GM12878 (cell line): Measurements from ENCODE around the gene TNFRSF8. TPM values are rescaled to one million over a fixed set of nuclear protein-coding genes. Genes with fewer than 3 reads are reported as not detected.

Experiments used
- ATAC-seq: fragments of 200-7000 bp; cut with Tn5 transposase; 3 replicates; pipeline ENCODE4 v1.9.1; 2020; ENCODE audit warnings: mild to moderate bottlenecking, moderate library complexity
- BruUV-seq: library from RNA; stranded (reverse); fragments of 400-500 nt; replicated peaks from 2 replicates; lab custom pipeline; 2021; lab: Mats Ljungman, UMichigan
- CTCF ChIA-PET: fragments of 300-600 bp; sonication (Branson Sonifier 250); formaldehyde crosslinking; extraction: SDS; loops from one replicate; lab custom pipeline; 2021; ENCODE audit warnings: inconsistent platforms; lab: Yijun Ruan, JAX
- POLR2A ChIA-PET: fragments of 350-600 bp; formaldehyde crosslinking; extraction: SDS; loops from one replicate; lab custom pipeline; 2021; ENCODE audit warnings: inconsistent platforms; lab: Charles Lee
- RAD21 ChIA-PET: fragments of 300-600 bp; sonication (Branson Sonifier 250); formaldehyde crosslinking; loops from one replicate; lab custom pipeline; 2023; ENCODE audit warnings: antibody characterized with exemption; ENCODE audit not compliant: unreplicated experiment; lab: Charles Lee
- SMC1A ChIA-PET: fragments of 300-600 bp; sonication (Branson Sonifier 250); formaldehyde crosslinking; loops from one replicate; lab custom pipeline; 2023; ENCODE audit not compliant: unreplicated experiment, uncharacterized antibody; lab: Charles Lee
- DNase-seq: peaks from one replicate; pipeline ENCODE4 v3.0.0-alpha.2; 2011; ENCODE audit warnings: low read depth, low spot score
- FAIRE-seq: peaks from 3 replicates; lab custom pipeline; 2011; peaks lifted over from hg19 to GRCh38; lab: Jason Lieb, UNC
- H2AFZ ChIP-seq: 2 replicates; pipeline ENCODE4 v1.6.0; 2011; ENCODE audit warnings: low read depth, low read length, control low read depth; ENCODE audit not compliant: control insufficient read depth
- H3K27ac ChIP-seq: 2 replicates; pipeline ENCODE4 v1.5.1; 2011; ENCODE audit warnings: control low read depth; ENCODE audit not compliant: control insufficient read depth, insufficient read depth
- H3K27me3 ChIP-seq, 2 experiments: replicated peaks in 1 of 2; 2 replicates each; pipeline versions ENCODE4 v1.6.0 to v1.6.1; 2011; ENCODE audit warnings: low read length in 1 of 2; ENCODE audit not compliant: control insufficient read depth in 2 of 2, insufficient read depth in 2 of 2
- H3K36me3 ChIP-seq, 2 experiments: 2 replicates each; pipeline ENCODE4 v1.5.1; 2011; ENCODE audit warnings: low read length in 1 of 2; ENCODE audit not compliant: control insufficient read depth in 2 of 2, insufficient read depth in 2 of 2
- H3K4me1 ChIP-seq: 2 replicates; pipeline ENCODE4 v1.6.1; 2011; ENCODE audit warnings: mild to moderate bottlenecking, low read length, moderate library complexity, mixed read lengths; ENCODE audit not compliant: control insufficient read depth, insufficient read depth
- H3K4me2 ChIP-seq: 2 replicates; pipeline ENCODE4 v1.6.0; 2011; ENCODE audit warnings: control low read depth; ENCODE audit not compliant: control insufficient read depth, insufficient read depth
- H3K4me3 ChIP-seq: fragments of 200-600 bp; sonication (generic); 2 replicates; pipeline ENCODE4 v1.5.1; 2016
- H3K79me2 ChIP-seq: 2 replicates; pipeline ENCODE4 v1.6.0; 2011; ENCODE audit warnings: low read length; ENCODE audit not compliant: control insufficient read depth, insufficient read depth
- H3K9ac ChIP-seq: 2 replicates; pipeline ENCODE4 v1.8.0; 2011; ENCODE audit warnings: low read length, control low read depth, mixed read lengths; ENCODE audit not compliant: control insufficient read depth, insufficient read depth
- H3K9me3 ChIP-seq: replicated peaks from 3 replicates; pipeline ENCODE4 v1.5.1; 2011; ENCODE audit warnings: mild to moderate bottlenecking, low read length; ENCODE audit not compliant: control insufficient read depth, insufficient read depth
- H4K20me1 ChIP-seq: 2 replicates; pipeline ENCODE4 v1.6.0; 2011; ENCODE audit not compliant: control insufficient read depth, insufficient read depth
- CBX5 ChIP-seq: sonication (generic); IDR thresholded peaks from 2 replicates; pipeline ENCODE4 v1.6.1; 2016; ENCODE audit warnings: low read depth, moderate library complexity, mild to moderate bottlenecking, inconsistent platforms
- CHD4 ChIP-seq: fragments of 200-600 bp; sonication (generic); IDR thresholded peaks from 2 replicates; pipeline ENCODE4 v1.6.1; 2016; ENCODE audit warnings: mild to moderate bottlenecking
- CUX1 ChIP-seq: IDR thresholded peaks from 2 replicates; pipeline ENCODE4 v1.6.1; 2012; ENCODE audit warnings: improper control_type of control experiment, low read depth, low read length; ENCODE audit not compliant: insufficient replicate concordance
- DPF2 ChIP-seq: fragments of 450-650 bp; IDR thresholded peaks from 2 replicates; pipeline ENCODE4 v1.6.1; 2017; ENCODE audit warnings: mild to moderate bottlenecking
- EZH2 ChIP-seq: IDR thresholded peaks from 2 replicates; pipeline ENCODE4 v1.6.1; 2012; ENCODE audit warnings: low read depth, mild to moderate bottlenecking, control low read depth, inconsistent platforms, low read length, borderline replicate concordance; ENCODE audit not compliant: control insufficient read depth
- KAT2A ChIP-seq: conservative IDR thresholded peaks from 2 replicates; pipeline ENCODE4 v1.6.1; 2011; ENCODE audit warnings: low read depth, low read length; ENCODE audit not compliant: control insufficient read depth
- NFXL1 ChIP-seq: fragments of 450-650 bp; IDR thresholded peaks from 2 replicates; pipeline ENCODE4 v1.6.1; 2017; ENCODE audit warnings: antibody characterized with exemption, mild to moderate bottlenecking, borderline replicate concordance
- PBX3 ChIP-seq: IDR thresholded peaks from 2 replicates; pipeline ENCODE4 v1.6.1; 2011; ENCODE audit warnings: mild to moderate bottlenecking, low read depth, low read length, moderate library complexity; ENCODE audit not compliant: insufficient replicate concordance
- POLR2A ChIP-seq: IDR thresholded peaks from 2 replicates; pipeline ENCODE4 v1.6.1; 2011; ENCODE audit warnings: low read depth, mild to moderate bottlenecking, low read length
- POLR2AphosphoS5 ChIP-seq: IDR thresholded peaks from 2 replicates; pipeline ENCODE4 v1.6.1; 2011; ENCODE audit warnings: mild to moderate bottlenecking, low read length, inconsistent platforms
- SPI1 ChIP-seq: IDR thresholded peaks from 2 replicates; pipeline ENCODE4 v1.6.1; 2011; ENCODE audit warnings: low read depth, mild to moderate bottlenecking, low read length, moderate library complexity, borderline replicate concordance; ENCODE audit not compliant: insufficient read depth
- STAT3 ChIP-seq: IDR thresholded peaks from 2 replicates; pipeline ENCODE4 v1.6.1; 2011; ENCODE audit warnings: low read depth, low read length, improper control_type of control experiment
- SUZ12 ChIP-seq: fragments of 200-600 bp; sonication (generic); IDR thresholded peaks from one replicate; pipeline ENCODE4 v1.6.1; 2018; ENCODE audit warnings: antibody characterized with exemption, mild to moderate bottlenecking; ENCODE audit not compliant: unreplicated experiment
- ZNF217 ChIP-seq: fragments of 450-650 bp; IDR thresholded peaks from 2 replicates; pipeline ENCODE4 v1.6.1; 2017; ENCODE audit warnings: antibody characterized with exemption, mild to moderate bottlenecking
- ZNF24 ChIP-seq: fragments of 450-650 bp; IDR thresholded peaks from 2 replicates; pipeline ENCODE4 v1.6.1; 2017; ENCODE audit warnings: antibody characterized with exemption, mild to moderate bottlenecking
- ZZZ3 ChIP-seq: IDR thresholded peaks from 2 replicates; pipeline ENCODE4 v1.6.1; 2011; ENCODE audit warnings: low read depth; ENCODE audit not compliant: control insufficient read depth, insufficient read length
- WGBS: methylation state at CpG from one replicate; pipeline ENCODE4 v1.1.6; 2016; ENCODE audit warnings: low lambda C conversion rate; ENCODE audit not compliant: insufficient replicate concordance, insufficient coverage; ENCODE audit errors: missing lambda C conversion rate; 5-methylcytosine and 5-hydroxymethylcytosine counted together
- in situ Hi-C: fragments of 300-500 bp; cut with MboI; formaldehyde crosslinking; loops from 9 replicates; pipeline ENCODE4 v1.14.3; 2018; ENCODE audit warnings: mixed read lengths
- intact Hi-C: fragments of 100-400 bp; cut with micrococcal nuclease; formaldehyde crosslinking; loops from one replicate; pipeline ENCODE4 v1.14.2; 2022; ENCODE audit not compliant: unreplicated experiment
- polyA plus RNA-seq, 11 experiments: library from polyadenylated mRNA; depleted of rRNA in 4 of 11; unstranded in 6 of 11; stranded (reverse) in 5 of 11; fragments of >200 nt; fragmentation: Nextera tagmentation in 4 of 11; fragmentation: Illumina TruSeq in 1 of 11; extraction: Ambion mirVana in 4 of 11; extraction: Trizol in 1 of 11; gene quantifications; 1 replicate in 1 of 11; 2 replicates in 10 of 11; pipeline versions ENCODE4 v1.2.1 to v1.2.3, GENCODE V29; 2011 to 2016; ENCODE audit warnings: inconsistent platforms in 2 of 11, missing spikeins in 2 of 11, low read depth in 1 of 11
- total RNA-seq, 4 experiments: library from RNA; depleted of rRNA in 3 of 4; stranded (reverse); fragments of >200 nt in 3 of 4; fragmentation: Illumina TruSeq in 1 of 4; extraction: Trizol in 1 of 4; gene quantifications; 2 replicates each; pipeline versions ENCODE4 v1.2.1 to v1.2.3, GENCODE V29; 2013 to 2021

Gene TNFRSF8
- total and polyA plus RNA-seq, 10 of the 15 experiments (the other 5 are each of a cell fraction or from before 2014, with no cell fraction given), result 9.8 to 114 (median 58.8) TPM

GRCh38 chr1:12112711-12113161 is 49.6 kb downstream of the TNFRSF8 start:
- Histone ChIP-seq H4K20me1 (no peaks in the 10 kb centered on the region), H3K79me2 (no peaks in the 10 kb centered on the region), H3K36me3 (peaks cover 44 to 58% of the 10 kb centered on the region in 2 experiments), H2AFZ (no peak overlapping the region), H3K27ac (no peak overlapping the region), H3K4me1 (no peaks in the 10 kb centered on the region), H3K4me3 (no peak overlapping the region), H3K27me3 (no peaks in the 10 kb centered on the region), H3K9me3 (no peaks in the 10 kb centered on the region), H3K9ac (no peak overlapping the region), H3K4me2 (no peak overlapping the region)
- FAIRE-seq, result no peak
- WGBS, result 98% methylated on average over 5 of the region's 5 CpGs
- POLR2A ChIA-PET, result interaction anchor here (0.6 kb wide), 1 partner anchor 12 kb away, joined by 3 read pairs; no protein-coding TSS in a partner anchor
- RAD21 ChIA-PET, result no interaction called here
- SMC1A ChIA-PET, result interaction anchor here (0.6 kb wide), 1 partner anchor 11 kb away, joined by 3 read pairs; no protein-coding TSS in a partner anchor
- CTCF ChIA-PET, result interaction anchor here (1.7 kb wide), 1 partner anchor 12 kb away, joined by 7 read pairs; no protein-coding TSS in a partner anchor
- ATAC-seq, result no peak
- BruUV-seq, result no TSS peak
- in situ Hi-C loops, result no loop called here
- no peak for DNase-seq
- intact Hi-C loops, result no loop called here
- TF ChIP-seq ZZZ3, result no peak
- no peak for TF ChIP-seq DPF2
- TF ChIP-seq SPI1, result no peak
- TF ChIP-seq CHD4, result no peak
- TF ChIP-seq POLR2A, result no peak
- TF ChIP-seq ZNF217, result no peak
- no peak for TF ChIP-seq CBX5
- no peak for TF ChIP-seq PBX3
- no peak for TF ChIP-seq CUX1
- TF ChIP-seq ZNF24, result no peak
- no peak for TF ChIP-seq KAT2A
- TF ChIP-seq STAT3, result no peak
- TF ChIP-seq EZH2, result no peak
- no peak for TF ChIP-seq NFXL1
- TF ChIP-seq SUZ12, result no peak
- TF ChIP-seq POLR2AphosphoS5, result no peak
